NCI-H510A treated with DMSO at 0.1 percent for 48 hours (cell line): ENCODE measurements around the gene MARS2.
"Not testable (repeated sequence)": the region's sequence is repeated elsewhere in the genome, so short reads cannot be mapped to it uniquely, and the experiment has no call there.

ENCODE experiments used
- DNase-seq: peaks from one replicate; lab custom pipeline; 2025; lab: John Stamatoyannopoulos, UW

The MARS2 gene

DNA sequence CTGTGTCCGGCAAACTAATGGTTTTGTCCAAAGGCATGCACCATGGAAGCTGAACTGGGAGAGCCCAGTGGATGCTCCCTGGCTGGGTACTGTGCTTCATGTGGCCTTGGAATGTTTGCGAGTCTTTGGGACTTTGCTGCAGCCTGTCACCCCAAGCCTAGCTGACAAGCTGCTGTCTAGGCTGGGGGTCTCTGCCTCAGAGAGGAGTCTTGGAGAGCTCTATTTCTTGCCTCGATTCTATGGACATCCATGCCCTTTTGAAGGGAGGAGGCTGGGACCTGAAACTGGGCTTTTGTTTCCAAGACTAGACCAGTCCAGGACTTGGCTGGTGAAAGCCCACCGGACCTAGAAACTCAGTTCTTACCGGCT lies 1.7 kb downstream of the MARS2 start:
- no peak for DNase-seq

DNA sequence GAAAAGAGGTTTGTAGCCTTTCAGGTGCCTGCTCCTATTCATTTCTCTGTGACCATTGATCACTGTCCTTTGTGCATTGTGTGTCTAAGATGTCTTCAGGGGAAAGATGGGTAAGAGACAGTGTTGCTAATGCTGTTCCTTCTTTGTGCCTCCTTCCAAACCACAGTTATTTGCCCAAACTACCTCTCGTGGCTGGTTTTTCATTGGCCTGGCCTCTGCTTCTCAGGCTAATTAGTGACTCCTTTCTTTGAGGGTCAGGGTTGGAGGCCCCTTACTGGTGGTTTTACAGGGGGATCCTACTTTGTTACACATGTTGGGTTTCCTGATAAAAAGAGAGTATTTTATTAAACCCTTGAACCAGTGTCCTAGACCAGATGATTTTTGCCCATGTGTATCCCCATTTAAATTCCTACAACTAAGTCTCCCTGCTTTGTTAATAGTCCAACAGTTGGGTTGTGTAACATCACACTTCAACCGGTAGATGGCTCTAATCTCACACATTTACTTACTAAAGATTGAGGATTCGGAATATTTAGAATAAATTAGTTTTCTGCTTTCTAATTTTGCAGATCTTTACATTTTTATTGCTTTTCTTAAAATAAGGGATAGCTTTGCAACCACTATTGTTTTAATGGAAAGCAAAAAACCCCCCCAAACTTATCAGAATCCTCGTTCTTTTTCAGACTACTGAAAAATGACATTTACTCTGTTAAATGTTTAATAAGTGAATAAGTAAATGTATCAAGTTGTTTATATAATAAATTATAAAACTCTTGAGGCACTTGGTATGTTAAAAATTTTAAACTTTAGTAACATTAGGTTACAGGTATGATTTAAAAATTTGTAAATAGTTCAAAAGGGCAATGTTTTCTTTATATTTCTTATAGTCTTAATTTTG lies 2.4 kb downstream of the MARS2 start:
- DNase-seq, result peak; percentile 55

DNA sequence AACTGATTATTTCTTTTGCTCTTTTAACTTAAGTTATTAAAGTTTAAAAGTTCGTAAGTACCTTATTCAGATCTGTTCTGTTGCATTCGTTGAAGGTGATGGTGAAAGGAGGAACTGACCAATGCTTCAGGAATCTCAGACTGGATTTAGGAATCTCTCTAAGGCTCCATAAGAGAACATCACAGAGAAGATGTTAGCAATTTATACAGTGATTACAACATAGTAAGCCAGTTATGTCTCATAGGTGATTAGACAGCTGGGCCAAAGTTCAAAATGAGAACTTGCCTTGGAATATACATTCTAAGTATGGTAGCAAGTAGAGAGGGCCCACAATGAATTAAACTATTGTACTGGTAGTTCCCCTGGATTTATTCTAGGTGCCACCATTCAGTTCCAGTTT lies 3.2 kb downstream of the MARS2 start:
- no peak for DNase-seq

DNA sequence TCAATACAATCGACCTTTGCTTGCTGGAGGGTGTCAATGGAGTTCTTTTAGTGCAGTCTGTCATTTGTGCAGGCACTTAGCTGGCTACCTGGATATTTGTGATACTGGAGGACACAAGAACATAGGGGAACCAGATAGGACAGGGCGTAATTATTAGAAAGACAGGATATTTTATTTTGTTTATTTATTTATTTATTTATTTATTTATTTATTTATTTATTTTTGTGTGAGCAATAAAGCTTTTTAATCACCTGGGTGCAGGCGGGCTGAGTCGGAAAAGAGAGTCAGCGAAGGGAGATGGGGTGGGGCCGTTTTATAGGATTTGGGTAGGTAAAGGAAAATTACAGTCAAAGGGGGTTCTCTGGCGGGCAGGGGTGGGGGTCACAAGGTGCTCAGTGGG lies 4.0 kb downstream of the MARS2 start:
- not testable (repeated sequence) for DNase-seq

DNA sequence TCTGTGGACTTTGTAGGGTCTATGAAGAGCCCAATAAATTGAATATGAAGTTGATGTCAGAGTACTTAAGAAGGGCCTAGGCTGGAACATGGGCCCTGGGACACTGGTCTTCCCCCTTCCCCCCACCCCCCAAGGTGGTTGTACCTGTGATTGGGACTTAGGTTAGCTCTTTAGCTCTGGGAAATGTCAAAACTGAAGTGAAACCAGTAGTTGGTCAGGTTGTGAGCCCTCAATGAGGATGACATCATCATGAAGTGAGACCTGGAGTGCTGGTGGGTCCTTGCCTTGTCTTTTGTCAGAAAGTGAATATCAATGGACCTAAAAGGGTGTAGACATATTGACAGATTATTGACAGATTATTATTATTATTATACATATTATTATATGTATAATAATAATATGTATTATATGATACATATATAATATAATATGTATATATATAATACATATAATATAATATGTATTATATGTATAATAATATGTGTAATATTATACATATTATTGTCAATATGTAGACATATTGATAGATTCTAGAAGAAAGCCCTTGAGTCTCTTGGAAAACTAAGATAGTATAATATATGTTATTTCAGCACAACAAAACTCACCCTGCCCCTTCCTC lies 5.4 kb downstream of the MARS2 start:
- DNase-seq, result no peak

DNA sequence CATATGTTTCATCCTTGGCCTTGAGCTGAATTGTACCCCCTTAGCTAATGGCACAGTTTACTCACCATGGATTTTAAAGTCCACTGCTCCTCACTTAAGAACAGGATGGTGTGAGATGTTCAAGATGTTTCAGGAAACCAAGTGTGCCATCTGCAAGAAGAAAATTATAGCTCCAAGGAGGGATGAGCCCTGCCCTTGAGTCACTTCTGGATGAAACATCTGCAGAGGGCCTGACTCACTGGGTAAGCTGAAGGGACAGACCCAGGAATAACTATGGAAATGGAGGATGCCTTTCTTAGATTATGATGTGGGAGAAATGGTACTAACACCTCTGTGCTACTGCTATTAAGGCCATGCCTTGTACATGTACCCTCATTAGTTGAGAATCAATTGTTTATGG lies 6.4 kb downstream of the MARS2 start:
- DNase-seq, result no peak

DNA sequence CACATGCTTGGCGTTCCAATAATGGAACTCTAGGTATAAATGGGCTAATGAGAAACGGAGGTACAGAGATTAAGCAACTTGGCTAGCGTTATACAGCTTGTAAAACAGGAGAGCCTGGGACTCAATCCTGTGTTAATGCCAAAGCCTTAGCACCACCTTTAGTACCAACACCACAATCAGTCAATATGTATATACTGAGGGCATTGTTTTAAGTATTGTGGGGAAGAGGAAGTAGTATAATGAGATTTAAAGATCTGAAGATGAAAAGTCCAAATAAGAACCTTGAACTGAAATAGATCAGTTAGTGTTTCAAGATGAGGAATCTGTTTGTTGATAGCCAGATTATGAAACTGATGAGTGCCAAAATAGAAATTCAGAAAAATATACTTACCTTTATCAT lies 8.1 kb downstream of the MARS2 start:
- no peak for DNase-seq

DNA sequence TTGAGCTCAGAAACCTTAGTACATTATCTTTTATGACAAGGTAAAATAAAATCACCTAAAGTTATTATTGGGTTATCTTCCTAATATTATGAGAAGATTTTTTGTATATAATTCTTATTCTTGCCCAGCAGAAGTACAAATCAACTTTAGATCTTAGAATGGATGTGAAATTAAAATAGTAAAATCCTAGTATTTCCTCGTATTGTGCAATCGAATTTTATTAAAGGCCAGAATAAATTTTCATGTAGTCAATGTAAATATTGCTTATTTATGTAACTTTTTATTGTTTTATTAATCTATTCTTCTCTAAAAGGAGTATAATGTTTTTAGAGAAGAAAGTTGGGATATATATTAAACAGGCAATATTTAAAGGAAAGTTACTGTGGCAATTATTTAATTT lies 12.7 kb downstream of the MARS2 start:
- DNase-seq, result no peak

DNA sequence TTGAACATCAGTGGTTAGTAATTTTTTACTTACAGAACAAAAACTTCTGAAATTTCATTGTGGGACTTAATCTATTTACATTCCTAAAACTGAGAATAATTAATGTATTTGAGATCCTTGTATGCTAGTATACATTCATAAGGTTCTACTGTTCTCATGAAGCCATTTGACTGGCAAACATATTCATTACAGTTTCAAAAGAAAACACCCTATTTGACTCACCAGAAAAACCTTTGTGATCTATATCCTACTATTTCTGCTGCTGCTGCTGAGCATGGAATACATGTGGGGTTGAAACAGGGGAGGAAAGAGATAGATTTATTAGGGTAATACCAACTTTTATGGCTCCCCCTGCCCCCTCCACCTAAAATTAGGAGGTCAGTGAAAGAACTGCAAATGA lies 21.8 kb downstream of the MARS2 start:
- DNase-seq, result no peak

DNA sequence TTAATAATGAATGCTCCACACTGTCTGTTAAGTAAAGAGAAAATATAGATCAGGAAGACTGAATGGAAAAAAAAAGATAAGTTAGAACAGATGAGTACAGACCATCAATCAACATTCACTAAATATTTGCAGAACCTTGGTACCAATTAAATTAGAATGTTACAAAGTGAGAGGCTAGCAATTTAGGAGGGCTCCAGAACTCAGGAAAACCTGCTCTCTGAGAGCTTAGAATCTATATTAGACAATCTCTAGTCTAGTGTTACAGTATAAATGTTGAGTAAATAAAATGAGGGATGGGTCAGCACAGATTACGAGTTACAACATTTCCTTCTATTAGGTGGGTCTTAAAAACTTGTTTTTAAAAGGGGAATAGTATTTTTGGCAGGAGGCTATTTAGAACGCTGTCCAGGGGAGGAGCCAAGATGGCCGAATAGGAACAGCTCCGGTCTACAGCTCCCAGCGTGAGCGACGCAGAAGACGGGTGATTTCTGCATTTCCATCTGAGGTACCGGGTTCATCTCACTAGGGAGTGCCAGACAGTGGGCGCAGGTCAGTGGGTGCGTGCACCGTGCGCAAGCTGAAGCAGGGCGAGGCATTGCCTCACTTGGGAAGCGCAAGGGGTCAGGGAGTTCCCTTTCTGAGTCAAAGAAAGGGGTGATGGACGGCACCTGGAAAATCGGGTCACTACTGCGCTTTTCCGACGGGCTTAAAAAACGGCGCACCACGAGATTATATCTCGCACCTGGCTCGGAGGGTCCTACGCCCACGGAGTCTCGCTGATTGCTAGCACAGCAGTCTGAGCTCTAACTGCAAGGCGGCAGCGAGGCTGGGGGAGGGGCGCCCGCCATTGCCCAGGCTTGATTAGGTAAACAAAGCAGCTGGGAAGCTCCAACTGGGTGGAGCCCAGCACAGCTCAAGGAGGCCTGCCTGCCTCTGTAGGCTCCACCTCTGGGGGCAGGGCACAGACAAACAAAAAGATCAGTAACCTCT lies 23.7 kb downstream of the MARS2 start:
- DNase-seq, result peak; percentile 16

DNA sequence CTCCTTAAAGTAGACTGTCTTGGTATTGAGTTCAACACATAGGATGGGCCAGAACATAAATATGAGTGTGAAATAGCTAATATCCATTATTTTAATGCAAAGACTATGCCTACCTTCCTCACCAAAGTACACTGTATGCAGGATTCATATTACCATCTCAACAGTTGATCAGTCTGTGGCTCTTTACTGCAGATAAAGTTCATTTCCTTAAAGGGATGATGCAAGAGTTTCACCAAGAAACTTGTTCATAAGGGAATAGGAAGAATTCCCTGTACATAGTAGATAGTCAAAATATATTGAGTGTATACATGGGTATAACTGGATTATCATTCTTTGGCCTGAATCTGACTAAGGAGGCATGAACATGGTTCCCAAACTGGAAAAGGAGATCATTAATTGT lies 35.0 kb downstream of the MARS2 start:
- no peak for DNase-seq
